Nephron (organoid): ENCODE results near the gene ZNF256.

Experiments
- H3K27ac Mint-ChIP-seq, 3 experiments: 2 replicates each; pipeline ENCODE4 v1.8.0; 2020; ENCODE audit warnings: mixed read lengths in 3 of 3, mild to moderate bottlenecking in 2 of 3, moderate library complexity in 1 of 3
- H3K27me3 Mint-ChIP-seq: 2 replicates; pipeline ENCODE4 v1.8.0; 2021; ENCODE audit warnings: low read depth, mild to moderate bottlenecking, moderate library complexity, mixed read lengths
- H3K36me3 Mint-ChIP-seq: 2 replicates; pipeline ENCODE4 v1.8.0; 2020; ENCODE audit warnings: low read depth, mixed read lengths
- H3K4me1 Mint-ChIP-seq: 2 replicates; pipeline ENCODE4 v1.8.0; 2020; ENCODE audit warnings: mixed read lengths
- H3K4me3 Mint-ChIP-seq, 3 experiments: 2 replicates each; pipeline ENCODE4 v1.8.0; 2020; ENCODE audit warnings: mild to moderate bottlenecking in 3 of 3, mixed read lengths in 3 of 3, moderate library complexity in 2 of 3
- H3K9me3 Mint-ChIP-seq: 2 replicates; pipeline ENCODE4 v1.8.0; 2020; ENCODE audit warnings: mixed read lengths
- TF ChIP-seq, protein P1 (sequence below), 3 experiments: fragments of 200-600 bp; sonication (generic); IDR thresholded peaks; one replicate each; pipeline ENCODE4 v1.5.0; 2021; ENCODE audit warnings: antibody characterized with exemption in 3 of 3; ENCODE audit not compliant: unreplicated experiment in 3 of 3

Gene ZNF256

DNA sequence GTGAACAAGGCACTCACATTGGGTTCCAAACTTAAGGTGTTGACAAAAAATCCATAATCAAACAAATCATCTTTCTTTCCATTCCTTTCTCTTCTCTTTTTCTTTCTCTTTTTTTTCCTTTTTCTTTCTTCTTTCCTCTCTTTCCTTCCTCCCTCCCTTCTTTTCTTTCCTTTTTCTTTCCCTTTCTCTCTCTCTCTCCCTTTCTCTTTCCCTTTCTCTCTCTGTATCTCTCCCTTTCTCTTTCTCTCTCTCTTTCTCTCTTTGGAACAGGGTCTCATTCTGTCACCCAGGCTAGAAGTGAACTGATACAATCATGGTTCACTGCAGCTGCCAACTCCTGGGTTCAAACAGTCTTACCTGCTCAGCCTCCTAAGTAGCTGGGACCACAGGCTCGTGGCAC lies 14.3 kb upstream of the ZNF256 start:
- TF ChIP-seq, protein P1, sequence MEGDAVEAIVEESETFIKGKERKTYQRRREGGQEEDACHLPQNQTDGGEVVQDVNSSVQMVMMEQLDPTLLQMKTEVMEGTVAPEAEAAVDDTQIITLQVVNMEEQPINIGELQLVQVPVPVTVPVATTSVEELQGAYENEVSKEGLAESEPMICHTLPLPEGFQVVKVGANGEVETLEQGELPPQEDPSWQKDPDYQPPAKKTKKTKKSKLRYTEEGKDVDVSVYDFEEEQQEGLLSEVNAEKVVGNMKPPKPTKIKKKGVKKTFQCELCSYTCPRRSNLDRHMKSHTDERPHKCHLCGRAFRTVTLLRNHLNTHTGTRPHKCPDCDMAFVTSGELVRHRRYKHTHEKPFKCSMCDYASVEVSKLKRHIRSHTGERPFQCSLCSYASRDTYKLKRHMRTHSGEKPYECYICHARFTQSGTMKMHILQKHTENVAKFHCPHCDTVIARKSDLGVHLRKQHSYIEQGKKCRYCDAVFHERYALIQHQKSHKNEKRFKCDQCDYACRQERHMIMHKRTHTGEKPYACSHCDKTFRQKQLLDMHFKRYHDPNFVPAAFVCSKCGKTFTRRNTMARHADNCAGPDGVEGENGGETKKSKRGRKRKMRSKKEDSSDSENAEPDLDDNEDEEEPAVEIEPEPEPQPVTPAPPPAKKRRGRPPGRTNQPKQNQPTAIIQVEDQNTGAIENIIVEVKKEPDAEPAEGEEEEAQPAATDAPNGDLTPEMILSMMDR (IDR thresholded peaks at IDR 0.05; ENCODE audit: unreplicated experiment in 3 of 3), result no peak
- H3K4me1 Mint-ChIP-seq, result no peaks in the 10 kb centered on the region
- peaks cover 48% of the 10 kb centered on the region for H3K36me3 Mint-ChIP-seq

DNA sequence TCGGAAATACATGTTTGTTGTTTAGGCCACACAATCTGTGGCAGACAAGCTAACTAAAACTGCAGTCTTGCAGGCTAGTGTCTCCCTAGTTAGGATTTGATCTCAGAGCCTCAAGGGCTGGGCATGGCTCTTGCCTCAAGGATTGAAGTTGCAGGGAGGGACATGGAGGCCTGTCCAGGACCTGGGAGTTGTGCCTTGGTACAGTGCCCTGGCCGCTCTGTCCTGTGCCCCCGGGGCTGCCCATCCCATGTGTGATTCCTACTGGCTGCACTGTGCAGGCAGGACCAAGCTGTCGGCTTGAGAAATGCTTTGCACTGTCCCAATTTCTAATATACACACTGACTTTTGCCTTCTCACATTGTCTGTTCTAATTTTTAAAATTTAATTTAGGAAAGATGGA lies 7.5 kb upstream of the ZNF256 start:
- Mint-ChIP-seq H3K4me1 (no peaks in the 10 kb centered on the region), H3K36me3 (peaks cover 27% of the 10 kb centered on the region), H3K9me3 (peaks cover 50% of the 10 kb centered on the region), H3K27me3 (no peaks in the 10 kb centered on the region), H3K4me3 (no peak overlapping the region), H3K27ac (no peak overlapping the region)
- TF ChIP-seq, protein P1 (IDR thresholded peaks at IDR 0.05; ENCODE audit: unreplicated experiment in 3 of 3), result no peak

More for the DNA sequence above, 14.3 kb upstream of the ZNF256 start:
- no peak overlapping the region for H3K27ac Mint-ChIP-seq
- H3K27me3 Mint-ChIP-seq, result no peaks in the 10 kb centered on the region
- H3K4me3 Mint-ChIP-seq, result no peak overlapping the region
- peaks cover 49% of the 10 kb centered on the region for H3K9me3 Mint-ChIP-seq

DNA sequence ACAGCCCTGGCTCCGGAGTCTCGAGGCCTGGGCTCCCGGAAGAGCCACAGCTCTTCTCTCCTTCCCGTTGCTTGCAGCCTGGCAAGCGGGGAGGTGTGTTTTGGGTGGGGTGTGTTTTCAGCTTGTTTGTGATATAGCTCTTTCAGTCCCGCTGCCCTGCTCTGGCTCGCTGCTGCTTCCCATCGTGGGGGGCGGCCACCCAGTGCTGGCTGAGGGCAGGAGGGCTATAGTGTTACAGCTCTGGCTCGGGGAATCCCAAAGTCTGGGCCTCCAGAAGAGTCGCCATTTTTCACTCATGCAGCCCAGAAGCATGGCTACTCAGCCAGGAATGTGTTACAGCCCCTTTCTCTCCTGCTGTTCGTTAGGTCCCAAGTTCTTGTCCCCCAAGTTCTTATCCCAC lies 2.2 kb upstream of the ZNF256 start:
- no peak overlapping the region for H3K27ac Mint-ChIP-seq
- H3K9me3 Mint-ChIP-seq, result peaks cover 54% of the 10 kb centered on the region
- H3K36me3 Mint-ChIP-seq, result peaks cover 38% of the 10 kb centered on the region
- H3K4me1 Mint-ChIP-seq, result peaks cover 13% of the 10 kb centered on the region
- TF ChIP-seq, protein P1 (IDR thresholded peaks at IDR 0.05; ENCODE audit: unreplicated experiment in 3 of 3), result no peak
- H3K27me3 Mint-ChIP-seq, result no peaks in the 10 kb centered on the region
- no peak overlapping the region for H3K4me3 Mint-ChIP-seq

DNA sequence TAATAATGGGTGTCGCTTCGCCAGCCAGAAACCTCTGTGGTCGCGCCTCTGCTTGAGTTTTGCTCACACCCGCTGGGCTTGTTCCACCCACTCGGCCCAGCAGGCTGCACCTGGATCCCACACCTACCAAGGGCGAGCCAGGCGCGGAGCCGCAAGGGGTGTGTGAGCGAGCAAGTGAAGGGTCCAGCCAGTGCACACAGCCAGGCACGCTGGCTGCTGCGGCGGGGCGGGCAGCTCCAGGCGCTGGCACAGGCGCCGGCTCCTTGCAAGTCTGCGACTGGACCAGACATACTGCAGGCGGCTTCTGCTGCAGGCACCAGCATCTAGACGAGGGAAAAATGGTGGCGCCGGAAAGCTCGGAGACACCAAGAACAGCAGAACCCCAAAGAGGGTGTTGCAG lies 1.8 kb upstream of the ZNF256 start:
- Mint-ChIP-seq H3K36me3 (peaks cover 39% of the 10 kb centered on the region), H3K4me3 (no peak overlapping the region), H3K27ac (no peak overlapping the region), H3K27me3 (no peaks in the 10 kb centered on the region), H3K9me3 (peaks cover 53% of the 10 kb centered on the region), H3K4me1 (peaks cover 13% of the 10 kb centered on the region)
- TF ChIP-seq, protein P1 (IDR thresholded peaks at IDR 0.05; ENCODE audit: unreplicated experiment in 3 of 3), result no peak

DNA sequence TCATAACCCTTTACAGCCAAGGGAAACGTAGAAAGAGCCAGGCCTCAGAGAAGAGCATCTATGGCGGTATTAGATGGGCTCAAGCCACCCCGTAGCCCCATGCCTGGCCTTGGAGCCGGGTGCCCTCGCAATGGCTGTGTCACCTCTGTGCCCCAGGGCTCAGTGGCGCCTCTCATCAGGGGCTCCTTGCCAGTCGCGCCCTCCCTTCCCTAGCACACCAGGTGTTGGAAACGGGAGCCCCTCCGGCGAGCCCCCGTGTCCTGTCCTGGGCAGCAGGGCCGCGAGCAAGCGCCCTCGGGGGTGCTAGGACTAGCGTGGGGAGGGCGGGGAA lies 453 bp downstream of the ZNF256 start:
- TF ChIP-seq, protein P1 (IDR thresholded peaks at IDR 0.05; ENCODE audit: unreplicated experiment in 3 of 3), result no peak
- Mint-ChIP-seq H3K9me3 (peaks cover 63% of the 10 kb centered on the region), H3K27me3 (no peaks in the 10 kb centered on the region), H3K4me1 (peaks cover 13% of the 10 kb centered on the region), H3K36me3 (peaks cover 62% of the 10 kb centered on the region), H3K4me3 (peak overlapping the region; percentile 98 to 100 (median 99)), H3K27ac (peak overlapping the region in 1 of 3 experiments; percentile 80)

DNA sequence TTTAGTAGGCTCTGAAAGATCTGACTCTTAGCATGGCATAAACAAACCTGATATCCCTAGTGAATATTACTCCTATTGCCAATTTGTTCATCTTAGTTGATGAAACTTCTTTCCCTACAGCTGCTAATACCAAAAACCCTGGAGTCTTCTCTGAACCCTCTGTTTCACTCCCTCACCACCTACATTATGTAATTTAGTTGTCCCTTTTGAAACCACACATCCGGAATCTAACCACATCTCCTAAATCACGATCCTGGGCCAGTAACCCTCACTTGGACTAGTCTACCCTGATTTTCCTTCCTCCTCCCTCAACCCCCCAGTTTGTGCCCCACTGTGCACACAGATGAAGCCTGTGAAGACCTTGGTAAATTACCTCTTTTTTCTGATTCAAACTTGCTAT lies 1.2 kb downstream of the ZNF256 start:
- TF ChIP-seq, protein P1 (IDR thresholded peaks at IDR 0.05; ENCODE audit: unreplicated experiment in 3 of 3), result no peak
- H3K27me3 Mint-ChIP-seq, result no peaks in the 10 kb centered on the region
- no peak overlapping the region for H3K27ac Mint-ChIP-seq
- peaks cover 13% of the 10 kb centered on the region for H3K4me1 Mint-ChIP-seq
- peaks cover 68% of the 10 kb centered on the region for H3K36me3 Mint-ChIP-seq
- H3K9me3 Mint-ChIP-seq, result peaks cover 64% of the 10 kb centered on the region
- H3K4me3 Mint-ChIP-seq, result peak overlapping the region; percentile 98 to 100 (median 99)
